Large intestine (tissue), 3 donors: Measurements from ENCODE around the gene GEMIN8. TPM values are rescaled to one million over a fixed set of nuclear protein-coding genes. Genes with fewer than 3 reads are reported as not detected.

Experiments
- DNase-seq, 2 donors: peaks; one replicate each; pipeline versions ENCODE4 v3.0.0 to v3.0.0-alpha.2; 2013
- H3K27ac ChIP-seq: one replicate; pipeline ENCODE4 v1.5.1; 2013; ENCODE audit warnings: low read length
- H3K27me3 ChIP-seq: 2 replicates; pipeline ENCODE4 v1.6.1; 2013; ENCODE audit warnings: low read length; ENCODE audit not compliant: control insufficient read depth, insufficient read depth
- H3K36me3 ChIP-seq: 2 replicates; pipeline ENCODE4 v1.6.1; 2013; ENCODE audit warnings: low read length; ENCODE audit not compliant: control insufficient read depth, insufficient read depth
- H3K4me1 ChIP-seq: one replicate; pipeline ENCODE4 v1.6.1; 2013; ENCODE audit warnings: low read length; ENCODE audit not compliant: control insufficient read depth, insufficient read depth
- H3K4me3 ChIP-seq: one replicate; pipeline ENCODE4 v1.5.1; 2013; ENCODE audit warnings: low read length
- H3K9me3 ChIP-seq: one replicate; pipeline ENCODE4 v1.6.1; 2013; ENCODE audit warnings: mild to moderate bottlenecking, low read depth, low read length, moderate library complexity; ENCODE audit not compliant: control insufficient read depth
- whole genome bisulfite sequencing: methylation state at CpG from one replicate; pipeline ENCODE4 v1.1.5; 2013; ENCODE audit warnings: low lambda C conversion rate; ENCODE audit not compliant: insufficient coverage; 5-methylcytosine and 5-hydroxymethylcytosine counted together
- polyA plus RNA-seq: library from polyadenylated mRNA; unstranded; fragments of 120-200 nt; gene quantifications from one replicate; pipeline ENCODE4 v1.2.1, GENCODE V29; 2013

The GEMIN8 gene
- polyA plus RNA-seq, 1 donor: 19.6 TPM

DNA sequence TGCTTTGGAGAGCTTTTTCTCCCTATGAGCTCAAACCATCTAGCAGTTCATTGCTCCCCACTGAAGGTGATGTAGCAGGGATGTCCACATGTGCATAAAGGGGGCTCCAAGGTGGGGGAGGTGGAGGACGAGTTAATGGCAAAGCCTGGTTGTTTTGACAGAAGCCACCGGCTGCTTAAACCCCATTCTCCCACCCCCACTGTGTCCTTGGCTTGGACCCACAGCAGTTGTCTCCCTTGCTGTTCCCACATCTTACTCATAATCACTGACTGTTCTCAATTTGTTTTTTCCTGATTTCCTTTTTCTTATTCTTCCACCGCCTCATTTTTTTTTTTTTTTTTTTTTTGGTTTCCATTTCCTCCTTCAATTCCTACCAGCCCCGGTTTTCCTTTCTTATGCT is 72.7 kb downstream of the GEMIN8 start:
- WGBS: no CpG with 5 or more reads among the region's 4 CpGs
- H3K9me3 ChIP-seq: no peaks in the 10 kb centered on the region
- H3K27ac ChIP-seq: no peak overlapping the region
- no peaks in the 10 kb centered on the region for H3K27me3 ChIP-seq
- no peak for DNase-seq
- no peaks in the 10 kb centered on the region for H3K36me3 ChIP-seq
- H3K4me1 ChIP-seq: no peaks in the 10 kb centered on the region
- H3K4me3 ChIP-seq: no peak overlapping the region

Other genes starting within 250 kb of the GEMIN8 start
- 11.5 TPM for gene GPM6B, start 212.8 kb downstream of the GEMIN8 start, polyA plus RNA-seq